Vagina (tissue), 2 donors: ENCODE data around the gene HSPBP1. TPM values are rescaled to one million over a fixed set of nuclear protein-coding genes. Genes with fewer than 3 reads are reported as not detected.

Source experiments
- DNase-seq, 2 donors: peaks; one replicate each; pipeline ENCODE4 v3.0.0-alpha.2; 2017; ENCODE audit errors: extremely low spot score in 2 of 2
- H3K27ac ChIP-seq: fragments of 200-600 bp; sonication (generic); one replicate; pipeline ENCODE4 v1.5.1; 2019
- H3K27me3 ChIP-seq: fragments of 200-600 bp; sonication (generic); one replicate; pipeline ENCODE4 v1.5.1; 2019
- H3K36me3 ChIP-seq, 2 donors: fragments of 200-600 bp; sonication (generic); one replicate each; pipeline ENCODE4 v1.5.1; 2017 to 2019
- H3K4me1 ChIP-seq: fragments of 200-600 bp; sonication (generic); one replicate; pipeline ENCODE4 v1.5.1; 2019
- H3K4me3 ChIP-seq, 2 donors: fragments of 200-600 bp; sonication (generic); 1 replicate in 1 of 2; 2 replicates in 1 of 2; pipeline ENCODE4 v1.5.1; 2016 to 2019
- H3K9me3 ChIP-seq: fragments of 200-600 bp; sonication (generic); one replicate; pipeline ENCODE4 v1.5.1; 2019
- POLR2A ChIP-seq, 2 donors: fragments of 450-650 bp; IDR thresholded peaks; one replicate each; pipeline ENCODE4 v1.6.1; 2017; ENCODE audit warnings: antibody characterized with exemption in 2 of 2, mild to moderate bottlenecking in 2 of 2, moderate library complexity in 2 of 2
- POLR2AphosphoS5 ChIP-seq, 2 donors: sonication (generic); formaldehyde crosslinking; IDR thresholded peaks; one replicate each; pipeline ENCODE4 v1.9.0; 2017; ENCODE audit warnings: antibody characterized with exemption in 2 of 2, mild to moderate bottlenecking in 2 of 2, low read depth in 1 of 2; ENCODE audit not compliant: insufficient read depth in 1 of 2
- intact Hi-C: fragments of 100-400 bp; cut with DNase I; formaldehyde crosslinking; loops from one replicate; pipeline ENCODE4 v1.15.1; 2023
- total RNA-seq: library from RNA; depleted of rRNA; stranded (reverse); fragments of >200 nt; gene quantifications from one replicate; pipeline ENCODE4 v1.2.3, GENCODE V29; 2016
- TF ChIP-seq, protein P1 (sequence below), 3 experiments: fragments of 450-650 bp in 2 of 3; fragments of 200-600 bp in 1 of 3; sonication (generic) in 1 of 3; IDR thresholded peaks; one replicate each; pipeline ENCODE4 v1.5.1; 2017 to 2019; ENCODE audit warnings: antibody characterized with exemption in 3 of 3, mild to moderate bottlenecking in 2 of 3, moderate library complexity in 2 of 3

The HSPBP1 gene
- total RNA-seq, 1 donor from 2014 or later, result 29.5 TPM

DNA sequence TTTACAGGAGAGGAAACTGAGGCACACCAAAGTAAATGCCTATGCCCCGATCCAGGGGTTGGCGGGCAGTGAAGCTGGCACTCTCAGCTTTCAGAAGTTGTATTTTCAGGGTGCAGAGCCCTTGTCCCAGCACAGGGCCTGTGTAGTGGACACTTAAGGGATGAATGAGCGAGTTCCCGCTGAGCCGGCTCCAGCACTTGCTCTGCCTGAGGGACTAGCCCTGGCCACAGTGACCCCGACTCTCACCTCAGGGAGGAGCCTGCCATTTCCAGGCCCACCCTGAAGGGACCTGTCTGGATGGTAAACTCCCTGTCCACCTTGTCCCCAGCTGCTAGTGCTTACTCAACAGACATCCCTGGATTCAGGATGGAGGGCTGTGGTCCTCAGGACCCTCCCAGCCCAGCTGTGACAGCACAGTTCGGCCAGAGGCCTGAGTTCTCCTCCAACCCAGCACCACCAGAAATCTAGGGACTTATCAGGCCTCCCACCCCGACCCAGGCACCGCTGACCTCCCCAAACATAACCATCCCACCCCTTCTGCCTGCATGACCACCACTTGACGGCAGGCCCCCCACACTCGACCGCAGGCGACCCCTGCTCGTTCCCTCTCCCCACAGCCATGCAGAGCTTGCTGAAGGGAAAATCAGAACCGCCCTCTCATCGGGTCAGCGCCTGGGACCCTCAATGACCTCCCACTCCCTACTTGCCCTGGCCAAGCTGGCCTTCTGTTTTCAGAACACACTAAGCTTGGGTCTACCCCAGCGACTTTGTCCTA lies 29.5 kb downstream of the HSPBP1 start:
- intact Hi-C loops, result no loop called here
- Histone ChIP-seq H3K9me3 (no peaks in the 10 kb centered on the region), H3K27ac (no peak overlapping the region), H3K4me3 (no peak overlapping the region), H3K27me3 (no peaks in the 10 kb centered on the region), H3K36me3 (peaks cover 0 to 16% of the 10 kb centered on the region in 2 donors), H3K4me1 (peaks cover 62% of the 10 kb centered on the region)
- no peak for DNase-seq
- no peak for TF ChIP-seq POLR2A (IDR thresholded peaks at IDR 0.05)
- TF ChIP-seq, protein P1, sequence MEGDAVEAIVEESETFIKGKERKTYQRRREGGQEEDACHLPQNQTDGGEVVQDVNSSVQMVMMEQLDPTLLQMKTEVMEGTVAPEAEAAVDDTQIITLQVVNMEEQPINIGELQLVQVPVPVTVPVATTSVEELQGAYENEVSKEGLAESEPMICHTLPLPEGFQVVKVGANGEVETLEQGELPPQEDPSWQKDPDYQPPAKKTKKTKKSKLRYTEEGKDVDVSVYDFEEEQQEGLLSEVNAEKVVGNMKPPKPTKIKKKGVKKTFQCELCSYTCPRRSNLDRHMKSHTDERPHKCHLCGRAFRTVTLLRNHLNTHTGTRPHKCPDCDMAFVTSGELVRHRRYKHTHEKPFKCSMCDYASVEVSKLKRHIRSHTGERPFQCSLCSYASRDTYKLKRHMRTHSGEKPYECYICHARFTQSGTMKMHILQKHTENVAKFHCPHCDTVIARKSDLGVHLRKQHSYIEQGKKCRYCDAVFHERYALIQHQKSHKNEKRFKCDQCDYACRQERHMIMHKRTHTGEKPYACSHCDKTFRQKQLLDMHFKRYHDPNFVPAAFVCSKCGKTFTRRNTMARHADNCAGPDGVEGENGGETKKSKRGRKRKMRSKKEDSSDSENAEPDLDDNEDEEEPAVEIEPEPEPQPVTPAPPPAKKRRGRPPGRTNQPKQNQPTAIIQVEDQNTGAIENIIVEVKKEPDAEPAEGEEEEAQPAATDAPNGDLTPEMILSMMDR (IDR thresholded peaks at IDR 0.05), result no peak

GRCh38 chr19:55249841-55250240 lies 30.1 kb downstream of the HSPBP1 start:
- H3K27me3 ChIP-seq, result no peaks in the 10 kb centered on the region
- no peak overlapping the region for H3K27ac ChIP-seq
- H3K4me1 ChIP-seq, result peaks cover 56% of the 10 kb centered on the region
- DNase-seq, result no peak
- intact Hi-C loops, result no loop called here
- H3K36me3 ChIP-seq, result peaks cover 0 to 22% of the 10 kb centered on the region in 2 donors
- TF ChIP-seq POLR2AphosphoS5 (IDR thresholded peaks at IDR 0.05; ENCODE audit: insufficient read depth in 1 of 2, low read depth in 1 of 2), result no peak
- TF ChIP-seq POLR2A (IDR thresholded peaks at IDR 0.05), result no peak
- TF ChIP-seq, protein P1 (IDR thresholded peaks at IDR 0.05), result no peak
- H3K9me3 ChIP-seq, result no peaks in the 10 kb centered on the region
- no peak overlapping the region for H3K4me3 ChIP-seq

GRCh38 chr19:55248704-55249103 lies 31.2 kb downstream of the HSPBP1 start:
- Histone ChIP-seq H3K27me3 (no peaks in the 10 kb centered on the region), H3K27ac (no peak overlapping the region), H3K4me3 (no peak overlapping the region), H3K36me3 (peaks cover 0 to 31% of the 10 kb centered on the region in 2 donors), H3K9me3 (no peaks in the 10 kb centered on the region), H3K4me1 (peaks cover 45% of the 10 kb centered on the region)
- DNase-seq, result no peak
- TF ChIP-seq POLR2AphosphoS5 (IDR thresholded peaks at IDR 0.05; ENCODE audit: insufficient read depth in 1 of 2, low read depth in 1 of 2), result no peak
- TF ChIP-seq, protein P1 (IDR thresholded peaks at IDR 0.05), result no peak
- TF ChIP-seq POLR2A (IDR thresholded peaks at IDR 0.05), result no peak
- intact Hi-C loops, result no loop called here

DNA sequence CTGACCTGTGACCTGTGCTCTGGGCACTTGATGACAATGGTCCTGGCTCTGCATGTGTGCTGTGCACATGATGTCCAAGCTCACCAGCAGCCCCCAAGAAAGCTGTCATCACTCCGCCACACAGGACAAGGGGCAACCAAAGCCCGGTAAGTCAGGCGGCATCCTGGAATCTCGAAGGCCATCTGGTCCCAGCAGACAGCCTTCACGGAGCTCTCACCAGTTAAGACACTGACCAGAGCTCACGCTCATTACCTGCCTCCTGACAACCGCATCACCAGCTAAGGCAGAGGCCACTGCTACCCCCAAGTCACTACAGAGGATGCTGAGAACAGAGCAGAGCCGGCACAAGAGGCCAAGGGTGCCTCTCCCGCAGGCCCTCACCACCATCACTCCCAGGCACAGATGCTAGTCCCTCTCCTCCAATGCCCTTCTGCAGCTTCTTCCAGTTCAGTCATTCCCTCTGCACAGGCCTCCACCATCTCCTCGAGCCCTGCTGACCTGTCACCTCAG lies 31.7 kb downstream of the HSPBP1 start:
- intact Hi-C loops, result no loop called here
- Histone ChIP-seq H3K4me1 (peaks cover 40% of the 10 kb centered on the region), H3K4me3 (no peak overlapping the region), H3K27ac (no peak overlapping the region), H3K9me3 (no peaks in the 10 kb centered on the region), H3K27me3 (no peaks in the 10 kb centered on the region), H3K36me3 (peaks cover 0 to 35% of the 10 kb centered on the region in 2 donors)
- DNase-seq, result no peak
- TF ChIP-seq POLR2AphosphoS5 (IDR thresholded peaks at IDR 0.05; ENCODE audit: insufficient read depth in 1 of 2, low read depth in 1 of 2) (no peak), POLR2A (IDR thresholded peaks at IDR 0.05) (no peak)
- TF ChIP-seq, protein P1 (IDR thresholded peaks at IDR 0.05), result no peak

DNA sequence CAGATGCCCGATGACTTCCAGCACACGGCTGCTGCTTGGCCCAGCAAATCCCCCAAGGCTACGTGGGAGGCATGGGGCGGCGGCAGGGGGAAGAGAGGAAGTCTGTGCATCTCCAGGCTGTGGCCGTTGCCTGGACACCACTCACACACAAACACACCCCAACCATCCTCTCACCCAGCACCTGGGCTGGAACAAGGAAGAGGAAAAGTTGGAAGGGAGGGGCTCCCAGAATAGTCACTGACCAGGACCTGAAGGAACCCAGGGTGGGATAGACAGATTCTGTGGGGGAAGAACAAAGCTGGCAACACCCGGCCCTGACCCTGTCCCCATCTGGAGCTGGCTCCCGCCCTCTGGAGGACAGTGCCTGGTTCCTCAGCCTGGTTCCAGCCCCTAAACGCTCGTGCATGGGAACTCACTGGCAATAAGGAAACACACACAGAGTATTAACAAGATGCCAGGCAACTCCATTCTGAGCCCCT lies 32.2 kb downstream of the HSPBP1 start:
- H3K36me3 ChIP-seq, result peaks cover 0 to 38% of the 10 kb centered on the region in 2 donors
- no peak overlapping the region for H3K27ac ChIP-seq
- no peak overlapping the region for H3K4me3 ChIP-seq
- no peaks in the 10 kb centered on the region for H3K27me3 ChIP-seq
- peaks cover 34% of the 10 kb centered on the region for H3K4me1 ChIP-seq
- TF ChIP-seq POLR2AphosphoS5 (IDR thresholded peaks at IDR 0.05; ENCODE audit: insufficient read depth in 1 of 2, low read depth in 1 of 2) (no peak), POLR2A (IDR thresholded peaks at IDR 0.05) (no peak)
- TF ChIP-seq, protein P1 (IDR thresholded peaks at IDR 0.05), result no peak
- no peak for DNase-seq
- intact Hi-C loops, result no loop called here
- H3K9me3 ChIP-seq, result no peaks in the 10 kb centered on the region
